ENCODE measurements around the gene TDRD9.
"Not testable (repeated sequence)": the region's sequence is repeated elsewhere in the genome, so short reads cannot be mapped to it uniquely, and the experiment has no call there.

The TDRD9 gene

GRCh38 chr14:103894034-103894722, 34.1 kb upstream of the TDRD9 start:
- DNase-seq, result no peak

- DNase-seq, result no peak
Measured at GRCh38 chr14:103894723-103895059, 33.6 kb upstream of the TDRD9 start.

DNA sequence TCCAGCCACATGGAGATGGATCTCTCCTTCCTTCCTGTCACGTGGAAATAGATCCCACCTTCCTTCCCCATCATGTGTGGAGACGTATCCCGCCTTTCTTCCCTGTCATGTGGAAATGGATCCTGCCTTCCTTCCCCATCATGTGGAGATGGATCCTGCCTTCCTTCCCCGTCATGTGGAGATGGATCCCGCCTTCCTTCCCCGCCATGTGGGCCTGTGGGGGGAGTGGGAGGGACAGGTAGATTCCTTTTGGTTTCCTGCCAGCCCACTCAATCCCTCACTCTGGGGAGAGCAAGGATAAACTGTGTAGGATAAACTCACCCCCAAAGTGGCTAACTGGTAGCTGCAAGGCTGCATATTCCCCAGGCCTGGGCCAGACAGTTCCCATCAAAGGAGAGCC, 31.7 kb upstream of the TDRD9 start:
- no peak for DNase-seq

GRCh38 chr14:103897075-103897947, 30.9 kb upstream of the TDRD9 start:
- DNase-seq, result no peak

- DNase-seq, result no peak
Measured at GRCh38 chr14:103898204-103898603, 30.1 kb upstream of the TDRD9 start.

GRCh38 chr14:103898711-103899110, 29.5 kb upstream of the TDRD9 start:
- no peak for DNase-seq

GRCh38 chr14:103899316-103899715, 28.9 kb upstream of the TDRD9 start:
- no peak for DNase-seq

DNA sequence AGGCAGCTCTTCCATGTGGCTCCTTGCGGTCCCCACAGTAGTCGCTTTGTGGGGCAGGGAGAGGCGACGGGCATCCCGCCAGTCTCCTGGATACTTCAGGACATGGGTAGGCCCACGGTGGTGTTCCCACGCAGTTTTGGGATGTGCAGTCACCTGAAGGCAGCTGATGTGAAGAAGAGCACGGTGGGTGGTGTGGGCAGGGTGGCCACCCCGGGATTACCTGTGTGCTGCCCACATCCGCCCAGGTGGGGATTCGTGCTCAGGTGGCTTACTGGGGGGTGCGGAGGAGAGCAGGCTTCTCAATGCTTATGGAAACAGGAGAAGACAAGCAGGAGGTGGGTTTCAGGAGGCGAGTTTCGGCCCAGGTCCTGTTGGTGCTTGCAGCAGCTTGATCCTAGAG, 28.4 kb upstream of the TDRD9 start:
- DNase-seq, result no peak

- DNase-seq, result no peak
Measured at GRCh38 chr14:103904493-103905107, 23.7 kb upstream of the TDRD9 start.

DNA sequence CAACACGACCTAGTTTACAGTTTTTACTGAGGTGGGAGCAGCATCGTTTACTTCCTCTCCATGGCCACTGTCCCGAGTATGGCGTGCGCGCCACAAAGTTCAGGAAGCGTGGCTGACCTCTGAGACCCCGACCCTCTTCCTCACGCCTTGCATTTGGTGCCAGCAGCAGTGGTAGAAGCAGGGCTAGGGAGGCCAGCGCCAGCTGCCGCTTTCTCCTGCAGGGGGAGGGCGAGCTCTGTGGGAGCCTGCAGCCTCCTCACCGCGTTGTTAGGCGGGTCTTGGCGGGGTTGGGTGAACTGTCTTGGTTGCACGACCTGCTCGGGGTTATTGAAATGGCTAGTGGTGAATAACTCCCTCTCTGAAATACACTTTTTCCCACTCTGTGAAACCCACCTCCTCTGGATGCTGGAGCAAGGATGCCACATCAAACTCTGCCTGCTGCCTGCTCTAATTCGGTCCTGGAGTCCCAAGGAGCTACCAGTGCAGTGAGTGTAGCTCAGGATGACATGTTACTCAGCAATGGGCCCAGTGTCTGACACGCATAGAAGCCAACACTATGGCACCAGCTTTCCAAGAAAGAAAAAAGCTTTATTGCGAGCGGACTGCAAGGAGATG, 22.3 kb upstream of the TDRD9 start:
- peak; percentile 10 for DNase-seq

GRCh38 chr14:103908580-103908979, 19.7 kb upstream of the TDRD9 start:
- peak; percentile 59 for DNase-seq

- no peak for DNase-seq
Measured at GRCh38 chr14:103909531-103910261, 18.6 kb upstream of the TDRD9 start.

DNA sequence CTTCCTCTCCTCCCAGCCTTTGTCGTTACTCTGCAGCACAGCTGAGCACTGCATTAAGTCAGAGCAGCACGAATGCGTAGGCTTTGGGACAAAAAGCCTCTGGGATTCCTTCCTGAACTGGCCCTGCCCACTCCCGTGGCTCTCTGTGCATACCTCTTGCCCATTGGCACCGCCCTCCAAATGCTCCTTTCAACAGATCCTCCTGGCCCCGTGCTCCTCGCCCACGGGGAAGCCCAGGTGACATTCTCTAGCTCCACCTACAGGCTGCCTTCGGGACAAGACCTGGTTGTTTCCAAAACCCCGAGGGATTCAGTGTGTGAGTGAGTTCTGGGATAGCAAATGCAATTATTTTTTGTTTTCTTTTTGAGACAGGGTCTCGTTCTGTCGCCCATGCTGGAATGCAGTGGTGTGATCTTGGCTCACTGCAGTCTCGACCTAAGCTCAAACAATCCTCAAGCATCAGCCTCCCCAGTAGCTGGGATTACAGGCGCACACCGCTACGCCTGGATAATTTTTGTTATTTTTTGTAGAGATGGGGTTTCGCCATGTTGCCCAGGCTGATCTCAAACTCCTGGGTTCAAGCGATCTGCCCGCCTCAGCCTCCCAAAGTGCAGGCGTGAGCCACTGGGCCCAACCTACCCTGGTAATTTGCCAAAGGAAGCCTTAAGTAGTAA, 17.9 kb upstream of the TDRD9 start:
- DNase-seq, result peak; percentile 70

GRCh38 chr14:103910984-103911383, 17.3 kb upstream of the TDRD9 start:
- DNase-seq, result no peak

GRCh38 chr14:103915616-103916015, 12.6 kb upstream of the TDRD9 start:
- no peak for DNase-seq

GRCh38 chr14:103916636-103917262, 11.5 kb upstream of the TDRD9 start:
- no peak for DNase-seq

GRCh38 chr14:103920981-103921854, 7.0 kb upstream of the TDRD9 start:
- DNase-seq, result peak; percentile 92

- not testable (repeated sequence) for DNase-seq
Measured at GRCh38 chr14:103921855-103922200, 6.4 kb upstream of the TDRD9 start.

DNA sequence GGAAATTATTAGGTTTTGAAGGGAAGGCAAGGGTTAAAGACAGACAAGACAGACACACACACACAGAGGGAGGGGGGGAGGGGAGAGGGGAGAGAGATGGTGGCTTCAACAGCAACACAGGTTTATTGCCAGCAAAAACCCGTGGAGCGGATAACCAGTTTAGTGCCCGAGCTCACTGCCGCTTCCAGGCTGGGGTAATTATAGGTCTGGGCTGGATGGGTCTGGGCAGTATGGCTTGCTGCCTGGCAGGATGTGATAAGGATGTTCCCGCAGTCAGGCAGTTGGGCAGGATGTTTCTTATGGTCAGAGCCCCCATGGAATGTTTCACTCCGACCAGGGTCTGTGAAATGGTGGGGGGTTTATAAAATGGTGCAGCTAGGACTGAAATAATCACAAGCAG, 4.4 kb upstream of the TDRD9 start:
- no peak for DNase-seq

GRCh38 chr14:103925316-103925715, 2.9 kb upstream of the TDRD9 start:
- no peak for DNase-seq

DNA sequence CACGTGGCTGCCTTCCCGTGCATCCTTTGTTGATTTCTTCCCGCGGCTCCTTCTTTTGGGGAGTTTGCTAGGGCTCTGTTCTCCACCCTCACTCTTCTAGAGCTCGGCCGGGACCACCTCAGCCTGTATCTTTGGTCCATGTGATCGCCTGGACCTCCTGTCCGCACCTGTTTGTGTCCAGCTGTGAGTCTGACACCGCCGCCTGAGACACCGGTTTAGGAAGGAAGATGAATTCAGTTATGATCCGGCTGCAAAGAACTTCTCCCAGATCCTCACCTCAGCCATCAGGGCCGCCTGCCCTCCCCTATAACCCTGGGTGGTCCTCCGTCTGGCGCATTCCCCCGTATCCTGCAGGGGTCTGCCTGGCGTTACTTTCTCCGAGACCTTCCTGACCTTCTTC, 690 bp upstream of the TDRD9 start:
- DNase-seq, result no peak

Data from CD4-positive, alpha-beta T cell treated with Interleukin-4 for 4 hours (primary cell).